ENCODE results near the gene SCGN. TPM values are rescaled to one million over a fixed set of nuclear protein-coding genes. Genes with fewer than 3 reads are reported as not detected.

Gene SCGN
- total and polyA plus RNA-seq, 2 of the 13 experiments (the other 11 are each of a cell fraction or from before 2014, with no cell fraction given) = 2.9 to 29.0 TPM

DNA sequence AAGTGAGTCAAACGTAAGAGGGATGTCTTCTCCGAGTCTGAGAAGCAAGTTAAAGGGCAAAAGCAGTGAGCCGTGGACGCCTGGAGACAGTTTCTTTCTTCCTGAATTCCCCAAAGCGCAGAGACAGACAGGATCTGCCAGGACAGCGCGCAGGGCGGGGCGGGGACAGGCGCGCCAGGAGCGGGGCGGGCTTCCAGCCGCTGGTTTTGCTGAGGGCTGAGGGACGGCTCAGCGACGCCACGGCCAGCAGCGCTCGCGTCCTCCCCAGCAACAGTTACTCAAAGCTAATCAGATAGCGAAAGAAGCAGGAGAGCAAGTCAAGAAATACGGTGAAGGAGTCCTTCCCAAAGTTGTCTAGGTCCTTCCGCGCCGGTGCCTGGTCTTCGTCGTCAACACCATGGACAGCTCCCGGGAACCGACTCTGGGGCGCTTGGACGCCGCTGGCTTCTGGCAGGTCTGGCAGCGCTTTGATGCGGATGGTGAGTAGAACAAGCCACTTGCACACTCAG lies at the start of gene SCGN (continued):
- TF ChIP-seq, protein P1, sequence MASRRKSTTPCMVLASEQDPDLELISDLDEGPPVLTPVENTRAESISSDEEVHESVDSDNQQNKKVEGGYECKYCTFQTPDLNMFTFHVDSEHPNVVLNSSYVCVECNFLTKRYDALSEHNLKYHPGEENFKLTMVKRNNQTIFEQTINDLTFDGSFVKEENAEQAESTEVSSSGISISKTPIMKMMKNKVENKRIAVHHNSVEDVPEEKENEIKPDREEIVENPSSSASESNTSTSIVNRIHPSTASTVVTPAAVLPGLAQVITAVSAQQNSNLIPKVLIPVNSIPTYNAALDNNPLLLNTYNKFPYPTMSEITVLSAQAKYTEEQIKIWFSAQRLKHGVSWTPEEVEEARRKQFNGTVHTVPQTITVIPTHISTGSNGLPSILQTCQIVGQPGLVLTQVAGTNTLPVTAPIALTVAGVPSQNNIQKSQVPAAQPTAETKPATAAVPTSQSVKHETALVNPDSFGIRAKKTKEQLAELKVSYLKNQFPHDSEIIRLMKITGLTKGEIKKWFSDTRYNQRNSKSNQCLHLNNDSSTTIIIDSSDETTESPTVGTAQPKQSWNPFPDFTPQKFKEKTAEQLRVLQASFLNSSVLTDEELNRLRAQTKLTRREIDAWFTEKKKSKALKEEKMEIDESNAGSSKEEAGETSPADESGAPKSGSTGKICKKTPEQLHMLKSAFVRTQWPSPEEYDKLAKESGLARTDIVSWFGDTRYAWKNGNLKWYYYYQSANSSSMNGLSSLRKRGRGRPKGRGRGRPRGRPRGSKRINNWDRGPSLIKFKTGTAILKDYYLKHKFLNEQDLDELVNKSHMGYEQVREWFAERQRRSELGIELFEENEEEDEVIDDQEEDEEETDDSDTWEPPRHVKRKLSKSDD (CRISPR knock-in tag; IDR thresholded peaks at IDR 0.05; ENCODE audit: low read depth) = peak; percentile 64; the same call in 1 of the 2 replicates
- TF ChIP-seq PHF8 (CRISPR knock-in tag; IDR thresholded peaks at IDR 0.05) (peak; percentile 57), BHLHE40 (IDR thresholded peaks at IDR 0.05; ENCODE audit: low read length) (no peak), NCOA1 (CRISPR knock-in tag; IDR thresholded peaks at IDR 0.05) (peak; percentile 59; the same call in 1 of the 2 replicates), SMC3 (IDR thresholded peaks at IDR 0.05; ENCODE audit: low read length) (no peak), ZNF12 (CRISPR knock-in tag; IDR thresholded peaks at IDR 0.05) (peak; percentile 92), HIVEP1 (CRISPR knock-in tag; IDR thresholded peaks at IDR 0.05) (peak; percentile 75; the same call in 1 of the 2 replicates), FOXK2 (IDR thresholded peaks at IDR 0.05) (no peak), ZNF121 (CRISPR knock-in tag; IDR thresholded peaks at IDR 0.05) (peak; percentile 19; the same call in 1 of the 2 replicates), GTF3A (CRISPR knock-in tag; conservative IDR thresholded peaks at IDR 0.05) (no peak), EEA1 (CRISPR knock-in tag; IDR thresholded peaks at IDR 0.05; ENCODE audit: borderline replicate concordance) (peak; percentile 58; the same call in 1 of the 2 replicates), ZNF205 (CRISPR knock-in tag; IDR thresholded peaks at IDR 0.05) (peak; percentile 79), SP2 (CRISPR knock-in tag; IDR thresholded peaks at IDR 0.05) (peak; percentile 60), MAZ (IDR thresholded peaks at IDR 0.05; ENCODE audit: borderline replicate concordance, low read depth, low read length) (0 out of 2 replicates have a peak, but pooled peaks have one; percentile 48), MAZ (CRISPR knock-in tag; IDR thresholded peaks at IDR 0.05; ENCODE audit: low read depth) (peak; percentile 97), SAFB2 (CRISPR knock-in tag; IDR thresholded peaks at IDR 0.05; ENCODE audit: borderline replicate concordance, low read depth) (peak; percentile 81; the same call in 1 of the 2 replicates), ZNF468 (CRISPR knock-in tag; IDR thresholded peaks at IDR 0.05) (no peak), TAF1 (CRISPR knock-in tag; IDR thresholded peaks at IDR 0.05) (peak; percentile 32; the same call in 1 of the 2 replicates), ZNF775 (CRISPR knock-in tag; IDR thresholded peaks at IDR 0.05; ENCODE audit: borderline replicate concordance) (no peak), STAT5B (CRISPR knock-in tag; IDR thresholded peaks at IDR 0.05) (peak; percentile 87), IKZF4 (CRISPR knock-in tag; IDR thresholded peaks at IDR 0.05; ENCODE audit: borderline replicate concordance, low read depth, not compliant biosample characterization) (peak; percentile 80), ZSCAN9 (CRISPR knock-in tag; IDR thresholded peaks at IDR 0.05; ENCODE audit: borderline replicate concordance) (peak; percentile 100), ZNF572 (CRISPR knock-in tag; IDR thresholded peaks at IDR 0.05) (no peak)
- TF ChIP-seq, protein P2, sequence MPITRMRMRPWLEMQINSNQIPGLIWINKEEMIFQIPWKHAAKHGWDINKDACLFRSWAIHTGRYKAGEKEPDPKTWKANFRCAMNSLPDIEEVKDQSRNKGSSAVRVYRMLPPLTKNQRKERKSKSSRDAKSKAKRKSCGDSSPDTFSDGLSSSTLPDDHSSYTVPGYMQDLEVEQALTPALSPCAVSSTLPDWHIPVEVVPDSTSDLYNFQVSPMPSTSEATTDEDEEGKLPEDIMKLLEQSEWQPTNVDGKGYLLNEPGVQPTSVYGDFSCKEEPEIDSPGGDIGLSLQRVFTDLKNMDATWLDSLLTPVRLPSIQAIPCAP (CRISPR knock-in tag; IDR thresholded peaks at IDR 0.05; ENCODE audit: low read depth) = peak; percentile 73; the same call in 1 of the 2 replicates
- TF ChIP-seq, protein P3, sequence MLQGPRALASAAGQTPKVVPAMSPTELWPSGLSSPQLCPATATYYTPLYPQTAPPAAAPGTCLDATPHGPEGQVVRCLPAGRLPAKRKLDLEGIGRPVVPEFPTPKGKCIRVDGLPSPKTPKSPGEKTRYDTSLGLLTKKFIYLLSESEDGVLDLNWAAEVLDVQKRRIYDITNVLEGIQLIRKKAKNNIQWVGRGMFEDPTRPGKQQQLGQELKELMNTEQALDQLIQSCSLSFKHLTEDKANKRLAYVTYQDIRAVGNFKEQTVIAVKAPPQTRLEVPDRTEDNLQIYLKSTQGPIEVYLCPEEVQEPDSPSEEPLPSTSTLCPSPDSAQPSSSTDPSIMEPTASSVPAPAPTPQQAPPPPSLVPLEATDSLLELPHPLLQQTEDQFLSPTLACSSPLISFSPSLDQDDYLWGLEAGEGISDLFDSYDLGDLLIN (CRISPR knock-in tag; IDR thresholded peaks at IDR 0.05; ENCODE audit: borderline replicate concordance) = peak; percentile 79; the same call in 1 of the 2 replicates
- TF ChIP-seq, protein P4, sequence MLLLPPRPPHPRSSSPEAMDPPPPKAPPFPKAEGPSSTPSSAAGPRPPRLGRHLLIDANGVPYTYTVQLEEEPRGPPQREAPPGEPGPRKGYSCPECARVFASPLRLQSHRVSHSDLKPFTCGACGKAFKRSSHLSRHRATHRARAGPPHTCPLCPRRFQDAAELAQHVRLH (CRISPR knock-in tag; IDR thresholded peaks at IDR 0.05; ENCODE audit: borderline replicate concordance, low read depth) = peak; percentile 97
- TF ChIP-seq, protein P5, sequence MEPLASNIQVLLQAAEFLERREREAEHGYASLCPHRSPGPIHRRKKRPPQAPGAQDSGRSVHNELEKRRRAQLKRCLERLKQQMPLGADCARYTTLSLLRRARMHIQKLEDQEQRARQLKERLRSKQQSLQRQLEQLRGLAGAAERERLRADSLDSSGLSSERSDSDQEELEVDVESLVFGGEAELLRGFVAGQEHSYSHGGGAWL (CRISPR knock-in tag; IDR thresholded peaks at IDR 0.05) = peak; percentile 98
